Measurements from ENCODE around the gene NOL9. TPM values are rescaled to one million over a fixed set of nuclear protein-coding genes. Genes with fewer than 3 reads are reported as not detected.

The NOL9 gene
- total and polyA plus RNA-seq, 2 of the 13 experiments (the other 11 are each of a cell fraction or from before 2014, with no cell fraction given) = 18.0 to 24.7 TPM

- TF ChIP-seq LCORL (IDR thresholded peaks at IDR 0.05) = no peak
- TF ChIP-seq LCORL (CRISPR knock-in tag; IDR thresholded peaks at IDR 0.05) = peak; percentile 29; the same call in 1 of the 2 replicates
- TF ChIP-seq, protein P1, sequence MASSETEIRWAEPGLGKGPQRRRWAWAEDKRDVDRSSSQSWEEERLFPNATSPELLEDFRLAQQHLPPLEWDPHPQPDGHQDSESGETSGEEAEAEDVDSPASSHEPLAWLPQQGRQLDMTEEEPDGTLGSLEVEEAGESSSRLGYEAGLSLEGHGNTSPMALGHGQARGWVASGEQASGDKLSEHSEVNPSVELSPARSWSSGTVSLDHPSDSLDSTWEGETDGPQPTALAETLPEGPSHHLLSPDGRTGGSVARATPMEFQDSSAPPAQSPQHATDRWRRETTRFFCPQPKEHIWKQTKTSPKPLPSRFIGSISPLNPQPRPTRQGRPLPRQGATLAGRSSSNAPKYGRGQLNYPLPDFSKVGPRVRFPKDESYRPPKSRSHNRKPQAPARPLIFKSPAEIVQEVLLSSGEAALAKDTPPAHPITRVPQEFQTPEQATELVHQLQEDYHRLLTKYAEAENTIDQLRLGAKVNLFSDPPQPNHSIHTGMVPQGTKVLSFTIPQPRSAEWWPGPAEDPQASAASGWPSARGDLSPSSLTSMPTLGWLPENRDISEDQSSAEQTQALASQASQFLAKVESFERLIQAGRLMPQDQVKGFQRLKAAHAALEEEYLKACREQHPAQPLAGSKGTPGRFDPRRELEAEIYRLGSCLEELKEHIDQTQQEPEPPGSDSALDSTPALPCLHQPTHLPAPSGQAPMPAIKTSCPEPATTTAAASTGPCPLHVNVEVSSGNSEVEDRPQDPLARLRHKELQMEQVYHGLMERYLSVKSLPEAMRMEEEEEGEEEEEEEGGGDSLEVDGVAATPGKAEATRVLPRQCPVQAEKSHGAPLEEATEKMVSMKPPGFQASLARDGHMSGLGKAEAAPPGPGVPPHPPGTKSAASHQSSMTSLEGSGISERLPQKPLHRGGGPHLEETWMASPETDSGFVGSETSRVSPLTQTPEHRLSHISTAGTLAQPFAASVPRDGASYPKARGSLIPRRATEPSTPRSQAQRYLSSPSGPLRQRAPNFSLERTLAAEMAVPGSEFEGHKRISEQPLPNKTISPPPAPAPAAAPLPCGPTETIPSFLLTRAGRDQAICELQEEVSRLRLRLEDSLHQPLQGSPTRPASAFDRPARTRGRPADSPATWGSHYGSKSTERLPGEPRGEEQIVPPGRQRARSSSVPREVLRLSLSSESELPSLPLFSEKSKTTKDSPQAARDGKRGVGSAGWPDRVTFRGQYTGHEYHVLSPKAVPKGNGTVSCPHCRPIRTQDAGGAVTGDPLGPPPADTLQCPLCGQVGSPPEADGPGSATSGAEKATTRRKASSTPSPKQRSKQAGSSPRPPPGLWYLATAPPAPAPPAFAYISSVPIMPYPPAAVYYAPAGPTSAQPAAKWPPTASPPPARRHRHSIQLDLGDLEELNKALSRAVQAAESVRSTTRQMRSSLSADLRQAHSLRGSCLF (CRISPR knock-in tag; IDR thresholded peaks at IDR 0.05; ENCODE audit: borderline replicate concordance) = no peak
- no peak; the same call in 1 of the 2 replicates for TF ChIP-seq ZNF784 (CRISPR knock-in tag; IDR thresholded peaks at IDR 0.05; ENCODE audit: borderline replicate concordance)
- TF ChIP-seq, protein P2, sequence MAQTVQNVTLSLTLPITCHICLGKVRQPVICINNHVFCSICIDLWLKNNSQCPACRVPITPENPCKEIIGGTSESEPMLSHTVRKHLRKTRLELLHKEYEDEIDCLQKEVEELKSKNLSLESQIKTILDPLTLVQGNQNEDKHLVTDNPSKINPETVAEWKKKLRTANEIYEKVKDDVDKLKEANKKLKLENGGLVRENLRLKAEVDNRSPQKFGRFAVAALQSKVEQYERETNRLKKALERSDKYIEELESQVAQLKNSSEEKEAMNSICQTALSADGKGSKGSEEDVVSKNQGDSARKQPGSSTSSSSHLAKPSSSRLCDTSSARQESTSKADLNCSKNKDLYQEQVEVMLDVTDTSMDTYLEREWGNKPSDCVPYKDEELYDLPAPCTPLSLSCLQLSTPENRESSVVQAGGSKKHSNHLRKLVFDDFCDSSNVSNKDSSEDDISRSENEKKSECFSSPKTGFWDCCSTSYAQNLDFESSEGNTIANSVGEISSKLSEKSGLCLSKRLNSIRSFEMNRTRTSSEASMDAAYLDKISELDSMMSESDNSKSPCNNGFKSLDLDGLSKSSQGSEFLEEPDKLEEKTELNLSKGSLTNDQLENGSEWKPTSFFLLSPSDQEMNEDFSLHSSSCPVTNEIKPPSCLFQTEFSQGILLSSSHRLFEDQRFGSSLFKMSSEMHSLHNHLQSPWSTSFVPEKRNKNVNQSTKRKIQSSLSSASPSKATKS (CRISPR knock-in tag; IDR thresholded peaks at IDR 0.05) = no peak
- no peak for TF ChIP-seq FOXP1 (IDR thresholded peaks at IDR 0.05)
- no peak for TF ChIP-seq FOXP1 (CRISPR knock-in tag; IDR thresholded peaks at IDR 0.05)
- TF ChIP-seq ZNF562 (CRISPR knock-in tag; IDR thresholded peaks at IDR 0.05; ENCODE audit: borderline replicate concordance) = no peak
- TF ChIP-seq, protein P3, sequence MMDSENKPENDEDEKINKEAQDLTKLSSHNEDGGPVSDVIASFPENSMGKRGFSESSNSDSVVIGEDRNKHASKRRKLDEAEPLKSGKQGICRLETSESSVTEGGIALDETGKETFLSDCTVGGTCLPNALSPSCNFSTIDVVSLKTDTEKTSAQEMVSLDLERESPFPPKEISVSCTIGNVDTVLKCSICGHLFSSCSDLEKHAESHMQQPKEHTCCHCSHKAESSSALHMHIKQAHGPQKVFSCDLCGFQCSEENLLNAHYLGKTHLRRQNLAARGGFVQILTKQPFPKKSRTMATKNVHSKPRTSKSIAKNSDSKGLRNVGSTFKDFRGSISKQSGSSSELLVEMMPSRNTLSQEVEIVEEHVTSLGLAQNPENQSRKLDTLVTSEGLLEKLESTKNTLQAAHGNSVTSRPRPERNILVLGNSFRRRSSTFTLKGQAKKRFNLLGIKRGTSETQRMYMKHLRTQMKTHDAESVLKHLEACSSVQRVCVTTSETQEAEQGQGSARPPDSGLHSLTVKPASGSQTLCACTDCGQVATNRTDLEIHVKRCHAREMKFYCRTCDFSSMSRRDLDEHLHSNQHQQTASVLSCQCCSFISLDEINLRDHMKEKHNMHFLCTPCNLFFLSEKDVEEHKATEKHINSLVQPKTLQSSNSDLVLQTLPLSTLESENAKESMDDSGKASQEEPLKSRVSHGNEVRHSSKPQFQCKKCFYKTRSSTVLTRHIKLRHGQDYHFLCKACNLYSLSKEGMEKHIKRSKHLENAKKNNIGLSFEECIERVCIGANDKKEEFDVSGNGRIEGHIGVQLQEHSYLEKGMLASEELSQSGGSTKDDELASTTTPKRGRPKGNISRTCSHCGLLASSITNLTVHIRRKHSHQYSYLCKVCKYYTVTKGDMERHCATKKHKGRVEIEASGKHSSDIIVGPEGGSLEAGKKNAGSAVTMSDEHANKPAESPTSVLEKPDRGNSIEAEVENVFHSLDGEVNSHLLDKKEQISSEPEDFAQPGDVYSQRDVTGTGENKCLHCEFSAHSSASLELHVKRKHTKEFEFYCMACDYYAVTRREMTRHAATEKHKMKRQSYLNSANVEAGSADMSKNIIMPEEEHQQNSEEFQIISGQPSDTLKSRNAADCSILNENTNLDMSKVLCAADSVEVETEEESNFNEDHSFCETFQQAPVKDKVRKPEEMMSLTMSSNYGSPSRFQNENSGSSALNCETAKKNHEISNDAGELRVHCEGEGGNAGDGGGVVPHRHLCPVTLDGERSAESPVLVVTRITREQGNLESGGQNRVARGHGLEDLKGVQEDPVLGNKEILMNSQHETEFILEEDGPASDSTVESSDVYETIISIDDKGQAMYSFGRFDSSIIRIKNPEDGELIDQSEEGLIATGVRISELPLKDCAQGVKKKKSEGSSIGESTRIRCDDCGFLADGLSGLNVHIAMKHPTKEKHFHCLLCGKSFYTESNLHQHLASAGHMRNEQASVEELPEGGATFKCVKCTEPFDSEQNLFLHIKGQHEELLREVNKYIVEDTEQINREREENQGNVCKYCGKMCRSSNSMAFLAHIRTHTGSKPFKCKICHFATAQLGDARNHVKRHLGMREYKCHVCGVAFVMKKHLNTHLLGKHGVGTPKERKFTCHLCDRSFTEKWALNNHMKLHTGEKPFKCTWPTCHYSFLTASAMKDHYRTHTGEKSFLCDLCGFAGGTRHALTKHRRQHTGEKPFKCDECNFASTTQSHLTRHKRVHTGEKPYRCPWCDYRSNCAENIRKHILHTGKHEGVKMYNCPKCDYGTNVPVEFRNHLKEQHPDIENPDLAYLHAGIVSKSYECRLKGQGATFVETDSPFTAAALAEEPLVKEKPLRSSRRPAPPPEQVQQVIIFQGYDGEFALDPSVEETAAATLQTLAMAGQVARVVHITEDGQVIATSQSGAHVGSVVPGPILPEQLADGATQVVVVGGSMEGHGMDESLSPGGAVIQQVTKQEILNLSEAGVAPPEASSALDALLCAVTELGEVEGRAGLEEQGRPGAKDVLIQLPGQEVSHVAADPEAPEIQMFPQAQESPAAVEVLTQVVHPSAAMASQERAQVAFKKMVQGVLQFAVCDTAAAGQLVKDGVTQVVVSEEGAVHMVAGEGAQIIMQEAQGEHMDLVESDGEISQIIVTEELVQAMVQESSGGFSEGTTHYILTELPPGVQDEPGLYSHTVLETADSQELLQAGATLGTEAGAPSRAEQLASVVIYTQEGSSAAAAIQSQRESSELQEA (CRISPR knock-in tag; IDR thresholded peaks at IDR 0.05; ENCODE audit: not compliant biosample characterization) = no peak
- no peak for TF ChIP-seq KLF12 (CRISPR knock-in tag; IDR thresholded peaks at IDR 0.05; ENCODE audit: borderline replicate concordance)
- TF ChIP-seq PHF20 (CRISPR knock-in tag; IDR thresholded peaks at IDR 0.05) = peak; percentile 70
- TF ChIP-seq PPARG (CRISPR knock-in tag; conservative IDR thresholded peaks at IDR 0.05) = no peak
Measured at GRCh38 chr1:6579374-6580118, 25.2 kb upstream of the NOL9 start, which contains the start of gene ZBTB48 (continued).
